Activated CD8-positive, alpha-beta memory T cell treated with anti-CD3 and anti-CD28 coated beads, Interleukin-2, amount 50 U/mL, for 48 hours (primary cell): ENCODE measurements around the gene ESX1.
"Not testable (repeated sequence)": the region's sequence is repeated elsewhere in the genome, so short reads cannot be mapped to it uniquely, and the experiment has no call there.

Experiments used
- DNase-seq: peaks from one replicate; pipeline ENCODE4 v3.0.0-alpha.2; 2020

ESX1 gene

DNA sequence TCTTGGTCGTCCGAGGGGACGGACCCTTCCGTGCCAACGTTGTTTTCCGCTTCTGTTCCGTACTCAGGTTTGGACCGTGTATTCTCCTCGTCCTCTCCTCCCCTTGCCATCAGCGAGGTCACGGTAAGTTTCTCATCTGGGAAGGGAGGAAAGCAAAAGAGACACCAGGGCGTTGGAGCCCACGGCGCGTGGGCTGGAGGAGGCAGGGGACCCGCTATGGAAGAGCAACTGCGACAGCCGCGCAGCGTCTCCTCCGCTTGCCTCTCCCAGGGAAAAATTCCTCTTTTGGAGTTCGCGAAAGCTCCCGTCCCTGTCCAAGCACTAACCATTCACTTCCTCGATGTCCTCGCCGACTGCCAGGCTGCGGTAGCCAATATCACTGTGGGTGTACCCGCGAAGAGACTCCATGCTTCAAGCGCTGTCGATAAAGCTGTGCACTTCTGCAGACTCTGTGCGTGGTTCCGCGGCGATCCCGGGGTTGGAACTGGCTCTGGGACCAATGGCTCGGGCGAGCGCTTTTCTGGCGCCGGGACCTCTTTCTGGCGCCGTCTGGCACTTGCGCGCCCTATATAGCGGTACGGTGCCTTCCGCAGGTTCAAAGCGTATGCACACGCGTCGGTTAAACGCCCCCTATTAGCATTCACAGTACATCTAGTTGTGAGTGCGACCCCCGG lies at the start of gene ESX1:
ESX1 (minus strand) TSS at position 492 of the 674 bp plus-strand sequence; CDS start at position 408, 84 bp downstream.
- no peak for DNase-seq

DNA sequence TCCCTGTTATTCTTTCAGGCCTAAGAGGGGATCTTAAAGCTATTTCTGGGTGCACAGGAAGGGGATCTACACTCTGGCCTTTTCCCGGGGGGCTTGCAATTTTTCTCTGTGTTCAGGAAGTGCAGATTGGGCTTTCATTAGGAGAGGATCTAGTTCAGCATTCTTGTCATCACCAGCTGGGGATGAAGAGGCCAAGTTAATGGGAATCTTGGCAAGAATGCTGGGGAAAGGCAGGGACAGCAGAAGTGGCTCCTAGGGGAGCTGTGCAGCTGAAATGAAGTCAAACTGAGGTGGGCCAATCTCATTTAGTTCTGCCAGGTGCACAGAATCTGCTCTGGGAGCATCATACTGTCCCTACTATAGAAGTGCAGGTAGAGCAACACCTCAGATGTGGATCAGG lies 40.9 kb upstream of the ESX1 start:
- DNase-seq, result no peak

DNA sequence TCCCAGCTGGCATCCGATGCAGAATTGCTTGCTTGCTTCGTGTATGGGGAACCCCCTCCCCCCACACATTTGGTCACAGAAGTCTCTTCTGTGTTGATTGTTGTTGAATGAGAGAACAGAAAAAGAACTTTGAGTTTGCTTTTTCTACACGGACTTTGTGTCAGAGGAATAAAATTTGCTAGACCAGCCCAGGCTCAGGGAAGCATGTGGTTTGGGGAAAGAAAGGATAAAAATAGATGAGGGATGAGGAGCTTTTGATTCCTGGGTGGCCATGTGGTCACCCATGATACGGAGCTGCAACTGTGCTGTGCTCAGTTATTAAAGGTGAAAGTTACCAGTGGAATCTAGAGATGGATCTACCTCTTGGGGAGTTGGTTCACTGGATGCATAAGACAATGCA lies 34.2 kb upstream of the ESX1 start:
- no peak for DNase-seq

DNA sequence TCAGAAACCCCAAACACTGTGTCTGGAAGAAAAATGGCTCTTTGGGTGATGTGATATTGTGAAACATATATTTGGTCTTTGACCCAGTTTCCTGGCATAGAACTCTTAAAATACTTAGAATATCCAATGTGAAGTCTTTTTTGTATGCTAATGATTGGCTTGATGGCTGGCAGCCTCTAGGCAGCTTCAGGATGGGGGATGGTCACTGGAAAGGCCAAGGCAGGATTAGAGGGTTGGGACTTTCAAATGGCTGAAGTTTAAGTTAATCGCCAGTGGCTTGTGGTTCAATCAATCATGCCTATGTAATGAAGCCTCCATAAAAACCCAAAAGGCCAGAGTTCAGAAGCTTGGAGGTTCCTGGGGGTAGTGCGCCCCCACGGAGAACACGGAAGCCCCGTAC lies 33.5 kb upstream of the ESX1 start:
- DNase-seq, result no peak

DNA sequence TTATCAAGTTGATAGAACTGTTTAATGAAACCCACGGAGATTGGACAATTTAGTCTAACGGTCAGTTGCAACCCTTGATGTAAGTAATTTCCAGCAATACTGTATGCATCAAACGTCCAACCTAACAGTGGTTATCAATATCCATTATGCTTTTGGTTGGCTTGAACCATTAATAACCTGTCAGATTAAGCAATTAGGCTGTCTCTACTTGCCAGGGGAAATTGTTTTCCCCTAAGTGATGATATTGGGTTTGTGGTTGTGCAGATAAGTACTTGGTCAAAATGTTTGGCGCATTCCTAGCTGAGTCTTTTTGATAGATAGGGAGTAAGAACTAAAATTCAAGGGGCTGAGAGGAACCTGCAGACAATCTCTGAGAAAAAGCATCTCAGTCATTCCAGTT lies 30.5 kb upstream of the ESX1 start:
- no peak for DNase-seq

DNA sequence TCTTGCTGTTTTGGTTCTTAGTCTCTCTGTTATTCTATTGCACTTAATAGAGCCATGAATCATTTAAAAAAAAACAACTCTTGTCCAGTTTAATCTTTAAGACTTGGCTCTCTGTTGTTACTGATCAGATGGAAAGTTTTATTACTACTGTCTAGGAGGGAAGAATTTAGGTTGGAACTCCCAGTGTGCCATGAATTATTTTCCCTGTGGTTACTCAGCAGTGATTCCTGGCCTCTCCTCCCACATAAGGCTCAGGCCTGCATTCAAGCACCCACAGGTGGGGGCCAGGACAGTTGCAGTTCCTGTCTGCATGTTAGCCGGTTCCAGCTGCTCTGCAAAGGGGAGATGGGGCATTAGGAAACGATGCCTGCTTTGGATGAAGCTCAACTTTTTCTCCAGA lies 29.8 kb upstream of the ESX1 start:
- DNase-seq, result no peak

DNA sequence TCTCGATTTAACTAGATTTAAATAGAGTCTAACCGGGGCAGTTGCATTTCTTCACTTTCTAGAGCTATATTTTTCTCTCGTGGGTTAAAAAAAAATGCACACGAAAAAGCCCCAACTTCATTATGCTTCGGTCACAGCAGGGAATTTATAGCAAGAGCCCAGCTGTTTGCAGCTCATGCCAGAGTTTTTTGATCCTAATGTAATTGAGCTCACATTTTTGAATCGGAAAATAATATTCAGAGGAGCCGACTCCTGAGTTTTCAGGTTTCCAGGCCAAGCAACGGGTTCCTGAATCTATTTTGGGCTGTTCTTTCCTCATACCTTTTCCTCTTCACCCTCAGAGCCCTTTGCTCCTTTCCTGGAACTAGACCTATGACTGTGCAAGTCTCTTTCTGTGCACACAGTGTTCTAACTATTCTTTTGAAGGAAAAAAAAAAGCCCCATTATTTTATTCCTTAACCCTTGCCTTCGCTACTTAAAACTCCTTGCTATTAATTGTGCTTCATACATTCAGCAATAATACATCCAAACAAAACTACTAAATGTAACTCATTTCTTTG lies 27.5 kb upstream of the ESX1 start:
- DNase-seq, result no peak

DNA sequence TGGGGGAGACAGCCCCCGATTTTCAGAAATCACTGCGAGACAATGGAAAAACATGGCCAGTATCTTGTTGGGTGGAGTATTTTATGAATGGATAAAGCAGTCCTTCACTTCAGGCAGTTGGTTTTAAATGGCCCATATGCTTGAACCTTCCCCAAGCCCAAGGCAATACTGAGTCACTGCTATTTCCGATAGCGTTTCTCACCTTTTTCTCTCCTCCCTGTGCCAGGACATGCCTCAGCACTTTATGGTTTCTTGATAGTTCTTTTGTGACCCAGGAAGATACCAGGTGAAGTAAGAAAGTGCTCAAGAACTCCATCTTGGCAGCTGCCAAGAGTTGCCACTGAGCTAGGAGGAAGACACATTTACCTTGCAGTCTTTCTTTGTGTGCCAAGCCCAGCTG lies 26.8 kb upstream of the ESX1 start:
- no peak for DNase-seq

DNA sequence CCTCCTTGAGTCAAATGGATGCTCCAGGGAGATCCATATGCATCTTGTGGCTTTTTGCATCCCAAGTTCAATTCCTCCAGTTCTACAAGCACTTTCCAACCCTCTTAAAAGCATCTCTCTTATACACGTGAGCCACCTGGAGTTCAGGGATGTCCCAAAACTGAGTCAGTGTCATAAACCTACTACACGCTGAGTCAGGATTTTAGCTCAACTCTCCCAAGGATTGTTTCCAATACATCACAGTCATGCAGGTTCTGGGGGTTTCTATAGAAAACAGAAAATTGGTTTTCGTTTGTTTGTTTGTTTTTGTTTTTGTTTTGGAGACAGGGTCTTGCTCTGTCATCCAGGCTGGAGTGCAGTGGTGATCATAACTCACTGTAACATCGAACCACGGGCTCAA lies 25.9 kb upstream of the ESX1 start:
- DNase-seq, result no peak

DNA sequence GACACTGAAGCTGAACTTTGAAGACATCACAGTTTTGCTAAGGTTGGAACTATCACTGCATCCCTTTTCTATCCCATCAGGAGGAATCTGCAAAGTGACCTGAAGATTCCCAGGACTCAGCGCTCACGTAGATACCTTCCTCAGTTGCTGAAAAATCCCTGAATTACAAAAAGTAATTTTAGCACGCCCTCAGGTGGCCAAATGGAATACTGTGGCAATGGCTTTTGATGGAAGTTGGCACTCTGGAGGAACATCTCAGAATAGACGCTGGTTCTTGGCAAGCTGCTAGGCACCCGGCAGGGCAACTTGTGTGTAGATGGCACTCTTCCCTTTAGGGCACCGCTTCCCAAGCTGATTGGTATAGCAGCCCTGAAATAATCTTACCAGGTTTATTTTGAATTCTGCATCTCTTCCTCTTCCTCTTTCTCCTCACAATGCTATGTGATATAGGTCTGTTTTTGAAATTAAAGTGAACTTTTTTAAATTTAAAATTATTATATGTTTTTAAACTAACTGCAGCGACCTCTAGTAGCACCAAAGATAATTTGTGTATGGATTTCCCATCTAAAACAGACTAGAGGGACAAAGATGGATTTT lies 16.3 kb upstream of the ESX1 start:
- DNase-seq, result peak; percentile 53

DNA sequence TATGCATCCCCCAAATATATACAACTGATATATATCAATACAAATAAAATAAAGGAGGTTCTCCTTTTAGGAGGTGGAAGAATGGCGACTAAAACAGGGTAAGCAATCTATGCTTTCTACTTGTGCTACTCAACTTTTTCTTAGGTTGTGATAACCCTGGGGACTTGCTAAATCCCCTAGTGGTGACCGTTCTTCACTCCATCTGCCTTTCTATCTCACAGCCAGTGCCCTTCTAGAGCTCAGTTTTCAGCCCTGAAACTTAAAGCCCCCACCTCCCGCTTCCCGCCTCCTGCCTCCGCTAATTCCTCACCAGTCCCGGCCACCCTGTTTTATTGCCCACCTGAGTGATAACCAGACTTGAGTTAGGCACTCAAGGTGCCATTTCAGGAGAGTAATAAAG lies 15.5 kb upstream of the ESX1 start:
- no peak for DNase-seq

DNA sequence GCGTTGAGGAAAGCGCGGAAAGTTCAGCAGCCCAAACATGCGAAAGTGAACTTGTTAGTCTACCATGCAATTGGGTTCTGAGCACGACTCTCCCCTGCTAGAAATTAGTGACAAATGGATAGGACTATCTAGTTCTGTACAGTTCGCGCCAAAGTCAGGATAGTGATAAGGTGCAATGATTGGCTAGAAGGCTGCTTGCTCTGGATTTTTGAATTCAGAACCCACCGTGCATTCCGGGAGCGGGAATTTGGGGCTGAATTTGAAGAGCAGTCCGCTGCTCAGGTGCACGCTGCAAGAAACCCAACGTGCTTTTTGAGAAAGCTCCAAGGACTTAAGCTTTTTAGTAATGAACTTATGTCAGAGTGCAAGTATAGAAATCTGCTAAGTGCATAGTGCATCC lies 732 bp upstream of the ESX1 start:
- DNase-seq, result no peak

DNA sequence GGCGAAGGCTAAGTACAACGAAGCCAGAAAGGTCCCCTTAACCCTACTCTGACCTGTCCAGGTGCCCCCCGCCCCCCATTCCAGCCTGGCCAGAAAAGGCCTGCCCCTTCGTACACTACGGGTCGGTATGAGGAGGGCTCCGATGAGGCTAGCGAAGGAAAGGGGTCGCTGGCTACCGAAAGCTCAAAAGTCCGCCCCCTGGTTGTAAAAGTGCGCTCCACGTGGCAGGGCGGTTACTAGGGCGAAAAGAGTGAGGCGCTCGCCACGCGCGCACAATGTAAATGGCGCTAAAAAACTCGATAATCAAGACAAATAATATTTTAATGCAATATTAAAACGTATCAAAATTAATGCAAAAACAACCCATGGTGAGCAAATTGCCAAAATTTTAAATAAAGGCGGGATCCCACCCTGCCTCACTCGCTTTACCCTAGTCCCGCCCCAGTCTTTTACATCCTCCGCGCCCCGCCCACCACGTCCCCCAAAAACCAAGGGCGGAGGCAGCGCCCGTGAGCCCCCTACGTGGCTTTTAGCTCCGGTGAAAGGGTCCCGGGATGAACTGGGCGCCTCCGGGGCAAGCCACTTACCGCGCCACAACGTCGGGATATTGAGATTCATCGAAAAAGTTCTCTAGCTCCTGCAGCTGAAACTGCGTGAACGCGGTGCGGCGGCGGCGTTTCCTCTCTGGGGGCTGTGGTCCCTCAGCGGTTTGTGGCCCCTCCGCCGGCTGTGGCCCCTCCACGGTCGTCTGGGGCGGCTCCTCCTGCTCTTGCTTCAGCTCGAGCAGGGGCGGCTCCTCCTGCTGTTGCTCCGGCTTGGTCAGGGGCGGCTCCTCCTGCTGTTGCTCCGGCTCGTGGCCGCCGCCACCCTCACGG lies 929 bp downstream of the ESX1 start:
- peak; percentile 49 for DNase-seq

DNA sequence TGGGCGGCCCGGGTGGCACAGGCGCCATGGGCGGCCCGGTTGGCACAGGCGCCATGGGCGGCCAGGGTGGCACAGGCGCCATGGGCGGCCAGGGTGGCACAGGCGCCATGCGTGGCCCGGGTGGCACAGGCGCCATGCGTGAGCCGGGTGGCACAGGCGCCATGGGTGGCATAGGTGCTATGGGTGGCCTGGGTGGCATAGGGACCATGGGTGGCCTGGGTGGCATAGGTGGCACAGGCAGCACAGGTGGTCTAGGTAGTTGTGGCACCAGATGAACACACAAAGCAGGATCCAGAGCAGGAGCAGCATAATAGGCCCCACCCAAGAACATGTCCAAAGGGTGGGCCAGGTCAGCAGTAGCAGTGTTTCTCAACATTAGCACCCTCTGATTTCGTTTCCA lies 4.3 kb downstream of the ESX1 start:
- DNase-seq, result no peak

DNA sequence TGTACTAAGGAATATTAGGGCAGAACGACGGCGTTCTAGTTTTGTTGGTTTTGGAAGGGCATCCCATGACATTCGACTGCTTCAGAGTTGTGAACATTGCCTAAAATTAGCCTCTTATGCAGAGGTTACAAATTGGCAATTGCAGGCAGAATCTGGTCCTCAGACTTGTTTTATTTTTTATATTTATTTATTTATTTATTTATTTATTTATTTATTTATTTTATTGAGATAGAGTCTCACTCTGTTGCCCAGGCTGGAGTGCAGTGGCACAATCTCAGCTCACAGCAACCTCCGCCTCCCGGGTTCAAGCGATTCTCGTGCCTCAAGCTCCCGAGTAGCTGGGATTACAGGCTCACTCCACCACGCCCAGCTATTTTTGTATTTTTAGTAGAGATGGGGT lies 24.7 kb downstream of the ESX1 start:
- DNase-seq, result not testable (repeated sequence)

DNA sequence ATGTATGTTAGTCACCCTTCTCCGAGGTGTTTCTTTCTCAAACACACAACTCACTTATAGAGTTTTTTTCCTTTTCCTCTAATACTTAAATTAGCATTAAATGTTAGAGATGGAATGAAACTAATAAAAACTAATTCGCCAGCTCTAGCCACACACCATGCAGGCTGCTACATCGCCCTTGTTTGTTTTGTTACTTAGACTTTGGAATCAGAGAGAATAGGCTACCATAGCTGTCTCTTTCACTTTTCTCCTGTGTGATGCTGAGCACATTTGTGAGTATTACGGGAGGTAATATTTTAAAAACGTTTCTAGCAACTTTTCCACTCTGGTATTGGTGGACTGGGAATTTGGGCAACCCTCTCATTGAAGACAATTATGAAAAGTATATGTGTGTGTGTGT lies 43.5 kb downstream of the ESX1 start:
- DNase-seq, result no peak

DNA sequence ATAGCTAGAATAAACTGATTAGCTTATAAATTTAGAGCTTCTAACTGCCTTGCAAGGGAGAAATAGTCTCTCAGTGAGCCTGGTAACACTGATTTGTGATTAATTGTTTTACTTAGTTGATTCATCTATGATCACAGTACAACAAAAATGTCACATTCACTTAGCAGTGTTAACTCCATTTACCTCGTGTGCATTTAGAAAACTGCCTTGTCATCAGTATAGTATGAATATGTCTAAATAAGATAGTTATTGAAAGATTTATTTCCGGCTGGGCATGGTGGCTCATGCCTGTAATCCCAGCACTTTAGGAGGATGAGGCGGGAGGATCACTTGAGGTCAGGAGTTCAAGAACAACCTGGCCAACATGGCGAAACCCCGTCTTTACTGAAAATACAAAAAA lies 49.2 kb downstream of the ESX1 start:
- DNase-seq, result no peak
